Trophoblast cell (in vitro differentiated cells and primary cell): ENCODE results near the gene CLCN7.

Experiments
- DNase-seq, 2 donors: peaks; one replicate each; pipeline ENCODE4 v3.0.0-alpha.2; 2016
- H2AFZ ChIP-seq: 2 replicates; pipeline ENCODE4 v1.6.1; 2013; ENCODE audit warnings: low read length, moderate library complexity, mild to moderate bottlenecking; ENCODE audit not compliant: insufficient read depth, poor library complexity
- H2AK5ac ChIP-seq: 2 replicates; pipeline ENCODE4 v1.6.1; 2013; ENCODE audit warnings: mild to moderate bottlenecking, low read length
- H2BK120ac ChIP-seq: 2 replicates; pipeline ENCODE4 v1.6.1; 2013; ENCODE audit warnings: low read length, mild to moderate bottlenecking, moderate library complexity; ENCODE audit not compliant: insufficient read depth, poor library complexity
- H2BK12ac ChIP-seq: 2 replicates; pipeline ENCODE4 v1.6.1; 2013; ENCODE audit warnings: mild to moderate bottlenecking, low read length, moderate library complexity
- H2BK5ac ChIP-seq: 2 replicates; pipeline ENCODE4 v1.6.1; 2013; ENCODE audit warnings: low read length, low read depth, moderate library complexity, mild to moderate bottlenecking; ENCODE audit not compliant: poor library complexity
- H3K14ac ChIP-seq: 2 replicates; pipeline ENCODE4 v1.6.1; 2013; ENCODE audit warnings: mild to moderate bottlenecking, low read length
- H3K18ac ChIP-seq: 2 replicates; pipeline ENCODE4 v1.6.1; 2013; ENCODE audit warnings: mild to moderate bottlenecking, low read length
- H3K23ac ChIP-seq: 2 replicates; pipeline ENCODE4 v1.6.1; 2013; ENCODE audit warnings: low read length
- H3K27ac ChIP-seq: 2 replicates; pipeline ENCODE4 v1.5.1; 2013; ENCODE audit warnings: low read depth, mild to moderate bottlenecking, inconsistent platforms, low read length, moderate library complexity
- H3K27me3 ChIP-seq: 2 replicates; pipeline ENCODE4 v1.6.1; 2013; ENCODE audit warnings: inconsistent platforms, mild to moderate bottlenecking, low read length, moderate library complexity; ENCODE audit not compliant: insufficient read depth
- H3K36me3 ChIP-seq, 2 experiments: 1 replicate in 1 of 2; 2 replicates in 1 of 2; pipeline ENCODE4 v1.6.1; 2013; ENCODE audit warnings: low read length in 2 of 2, mild to moderate bottlenecking in 2 of 2, moderate library complexity in 1 of 2; ENCODE audit not compliant: insufficient read depth in 2 of 2, control insufficient read depth in 1 of 2
- H3K4ac ChIP-seq: 2 replicates; pipeline ENCODE4 v1.6.1; 2013; ENCODE audit warnings: low read depth, mild to moderate bottlenecking, low read length, moderate library complexity
- H3K4me1 ChIP-seq, 2 experiments: 1 replicate in 1 of 2; 2 replicates in 1 of 2; pipeline ENCODE4 v1.6.1; 2013; ENCODE audit warnings: low read length in 2 of 2, mild to moderate bottlenecking in 2 of 2, moderate library complexity in 1 of 2; ENCODE audit not compliant: insufficient read depth in 2 of 2, control insufficient read depth in 1 of 2
- H3K4me2 ChIP-seq: 2 replicates; pipeline ENCODE4 v1.6.1; 2013; ENCODE audit warnings: inconsistent platforms, mild to moderate bottlenecking, low read length, moderate library complexity
- H3K4me3 ChIP-seq: 2 replicates; pipeline ENCODE4 v1.5.1; 2013; ENCODE audit warnings: mild to moderate bottlenecking, low read depth, low read length, inconsistent platforms
- H3K79me1 ChIP-seq: one replicate; pipeline ENCODE4 v1.6.1; 2013; ENCODE audit warnings: low read length
- H3K79me2 ChIP-seq: 2 replicates; pipeline ENCODE4 v1.6.1; 2013; ENCODE audit warnings: low read length, mild to moderate bottlenecking; ENCODE audit not compliant: control insufficient read depth, insufficient read depth, poor library complexity
- H3K9ac ChIP-seq: 2 replicates; pipeline ENCODE4 v1.6.1; 2013; ENCODE audit warnings: mild to moderate bottlenecking, low read length
- H3K9me3 ChIP-seq: 2 replicates; pipeline ENCODE4 v1.6.1; 2013; ENCODE audit warnings: low read depth, mild to moderate bottlenecking, control low read depth, inconsistent platforms, low read length; ENCODE audit not compliant: insufficient read depth
- H4K12ac ChIP-seq: 2 replicates; pipeline ENCODE4 v1.6.1; 2013; ENCODE audit warnings: low read depth, mild to moderate bottlenecking, low read length, moderate library complexity
- H4K8ac ChIP-seq: 2 replicates; pipeline ENCODE4 v1.6.1; 2013; ENCODE audit warnings: low read depth, mild to moderate bottlenecking, low read length, moderate library complexity
- H4K91ac ChIP-seq: one replicate; pipeline ENCODE4 v1.6.1; 2013; ENCODE audit warnings: low read depth, mild to moderate bottlenecking, low read length, moderate library complexity
- whole genome bisulfite sequencing: extraction: QIAGEN DNeasy Blood & Tissue Kit; methylation state at CpG from one replicate; pipeline ENCODE4 v1.1.7; 2013; ENCODE audit warnings: missing lambda C conversion rate; ENCODE audit not compliant: insufficient read length, insufficient coverage; ENCODE audit errors: extremely low coverage; 5-methylcytosine and 5-hydroxymethylcytosine counted together

The CLCN7 gene

GRCh38 chr16:1520461-1520860, 45.6 kb upstream of the CLCN7 start:
- peak overlapping the region; percentile 29 for H2BK120ac ChIP-seq
- no CpG with 5 or more reads among the region's 19 CpGs for WGBS
- no peak overlapping the region for H3K4me2 ChIP-seq
- H3K4ac ChIP-seq: no peak overlapping the region
- H3K14ac ChIP-seq: peak overlapping the region; percentile 36
- H3K4me1 ChIP-seq: no peaks in the 10 kb centered on the region
- H3K9me3 ChIP-seq: peaks cover 2% of the 10 kb centered on the region
- H4K91ac ChIP-seq: peak overlapping the region; percentile 42
- H3K36me3 ChIP-seq: peaks cover 20 to 26% of the 10 kb centered on the region in 2 experiments
- no peaks in the 10 kb centered on the region for H3K79me2 ChIP-seq
- no peak overlapping the region for H3K4me3 ChIP-seq
- no peak overlapping the region for H2AFZ ChIP-seq
- H2BK12ac ChIP-seq: peak overlapping the region; percentile 62
- peak; percentile 78 to 92 for DNase-seq
- no peak overlapping the region for H3K18ac ChIP-seq
- no peak overlapping the region for H3K23ac ChIP-seq
- no peak overlapping the region for H2BK5ac ChIP-seq
- no peak overlapping the region for H3K9ac ChIP-seq
- H3K27me3 ChIP-seq: no peaks in the 10 kb centered on the region
- no peak overlapping the region for H4K8ac ChIP-seq
- H3K79me1 ChIP-seq: no peaks in the 10 kb centered on the region
- no peak overlapping the region for H3K27ac ChIP-seq
- no peak overlapping the region for H2AK5ac ChIP-seq
- H4K12ac ChIP-seq: peak overlapping the region; percentile 59

- Histone ChIP-seq H3K27ac (no peak overlapping the region), H3K4ac (no peak overlapping the region), H3K9me3 (peaks cover 4% of the 10 kb centered on the region), H3K23ac (no peak overlapping the region), H3K9ac (no peak overlapping the region), H2BK120ac (no peak overlapping the region), H3K4me2 (no peak overlapping the region), H3K36me3 (peaks cover 20 to 26% of the 10 kb centered on the region in 2 experiments), H4K8ac (no peak overlapping the region), H4K91ac (no peak overlapping the region), H3K79me2 (no peaks in the 10 kb centered on the region), H2BK12ac (no peak overlapping the region), H3K4me3 (no peak overlapping the region), H2AFZ (no peak overlapping the region), H3K14ac (no peak overlapping the region), H3K27me3 (no peaks in the 10 kb centered on the region), H3K4me1 (no peaks in the 10 kb centered on the region), H2BK5ac (no peak overlapping the region), H2AK5ac (no peak overlapping the region), H4K12ac (no peak overlapping the region), H3K18ac (no peak overlapping the region), H3K79me1 (no peaks in the 10 kb centered on the region)
- WGBS: no CpG with 5 or more reads among the region's 17 CpGs
- no peak for DNase-seq
Observed at GRCh38 chr16:1519831-1520230, 45.0 kb upstream of the CLCN7 start.

GRCh38 chr16:1518626-1519135, 43.9 kb upstream of the CLCN7 start:
- Histone ChIP-seq H3K27ac (no peak overlapping the region), H3K79me2 (no peaks in the 10 kb centered on the region), H3K4me2 (no peak overlapping the region), H3K36me3 (peaks cover 17 to 24% of the 10 kb centered on the region in 2 experiments), H2BK120ac (no peak overlapping the region), H3K79me1 (no peaks in the 10 kb centered on the region), H3K27me3 (no peaks in the 10 kb centered on the region), H2AFZ (no peak overlapping the region), H3K14ac (no peak overlapping the region), H3K23ac (no peak overlapping the region), H4K91ac (no peak overlapping the region), H4K12ac (no peak overlapping the region), H2AK5ac (no peak overlapping the region), H3K9ac (no peak overlapping the region), H3K9me3 (peaks cover 6% of the 10 kb centered on the region), H3K4me1 (no peaks in the 10 kb centered on the region), H3K4me3 (no peak overlapping the region), H2BK5ac (no peak overlapping the region), H3K4ac (no peak overlapping the region), H4K8ac (no peak overlapping the region), H2BK12ac (no peak overlapping the region), H3K18ac (no peak overlapping the region)
- no peak for DNase-seq
- WGBS: no CpG with 5 or more reads among the region's 16 CpGs

- no peak overlapping the region for H3K27ac ChIP-seq
- H2BK120ac ChIP-seq: no peak overlapping the region
- no peak overlapping the region for H3K23ac ChIP-seq
- peaks cover 4% of the 10 kb centered on the region for H3K9me3 ChIP-seq
- H4K12ac ChIP-seq: no peak overlapping the region
- no peak overlapping the region for H3K18ac ChIP-seq
- peaks cover 19 to 23% of the 10 kb centered on the region in 2 experiments for H3K36me3 ChIP-seq
- H3K4ac ChIP-seq: no peak overlapping the region
- H4K91ac ChIP-seq: no peak overlapping the region
- H2BK12ac ChIP-seq: no peak overlapping the region
- H3K14ac ChIP-seq: no peak overlapping the region
- no peak overlapping the region for H3K4me3 ChIP-seq
- H2AFZ ChIP-seq: no peak overlapping the region
- no CpG with 5 or more reads among the region's 3 CpGs for WGBS
- no peak overlapping the region for H3K9ac ChIP-seq
- no peaks in the 10 kb centered on the region for H3K27me3 ChIP-seq
- no peaks in the 10 kb centered on the region for H3K4me1 ChIP-seq
- no peaks in the 10 kb centered on the region for H3K79me1 ChIP-seq
- H2AK5ac ChIP-seq: no peak overlapping the region
- no peak overlapping the region for H3K4me2 ChIP-seq
- no peaks in the 10 kb centered on the region for H3K79me2 ChIP-seq
- no peak for DNase-seq
- H2BK5ac ChIP-seq: no peak overlapping the region
- H4K8ac ChIP-seq: no peak overlapping the region
Observed at GRCh38 chr16:1514507-1514906, 39.7 kb upstream of the CLCN7 start.
